Testis (tissue), 3 donors: ENCODE results near the gene SIPA1L3. TPM values are rescaled to one million over a fixed set of nuclear protein-coding genes. Genes with fewer than 3 reads are reported as not detected.

Experiments used
- DNase-seq: peaks from one replicate; pipeline ENCODE4 v3.0.0-alpha.2; 2019
- H3K27ac ChIP-seq, 2 donors: fragments of 200-600 bp; sonication (generic); one replicate each; pipeline ENCODE4 v1.5.1; 2019
- H3K27me3 ChIP-seq: fragments of 200-600 bp; sonication (generic); one replicate; pipeline ENCODE4 v1.5.1; 2019
- H3K36me3 ChIP-seq: fragments of 200-600 bp; sonication (generic); one replicate; pipeline ENCODE4 v1.5.1; 2017; ENCODE audit warnings: low read depth; ENCODE audit errors: missing control alignments
- H3K4me1 ChIP-seq: fragments of 200-600 bp; sonication (generic); one replicate; pipeline ENCODE4 v1.5.1; 2019
- H3K4me3 ChIP-seq, 2 donors: fragments of 200-600 bp; sonication (generic); one replicate each; pipeline ENCODE4 v1.5.1; 2017 to 2019
- H3K9me3 ChIP-seq: fragments of 200-600 bp; sonication (generic); one replicate; pipeline ENCODE4 v1.5.1; 2017
- CTCF ChIP-seq, 3 experiments: fragments of 450-650 bp in 2 of 3; fragments of 200-600 bp in 1 of 3; sonication (generic) in 1 of 3; IDR thresholded peaks; one replicate each; pipeline ENCODE4 v1.5.1; 2016 to 2019; ENCODE audit warnings: antibody characterized with exemption in 3 of 3, mild to moderate bottlenecking in 2 of 3, moderate library complexity in 1 of 3
- POLR2A ChIP-seq: fragments of 450-650 bp; IDR thresholded peaks from one replicate; pipeline ENCODE4 v1.6.1; 2017; ENCODE audit warnings: antibody characterized with exemption, mild to moderate bottlenecking, moderate library complexity
- WGBS, 2 donors: methylation state at CpG; one replicate each; pipeline ENCODE4 v1.1.5; 2018; 5-methylcytosine and 5-hydroxymethylcytosine counted together
- intact Hi-C: fragments of 100-400 bp; cut with DNase I; formaldehyde crosslinking; loops from one replicate; pipeline ENCODE4 v1.15.1; 2023; ENCODE audit warnings: low total_unique reads
- polyA plus RNA-seq: library from polyadenylated mRNA; stranded (reverse); fragments of 350-450 nt; fragmentation: Illumina TruSeq; extraction: RNeasy Lipid Tissue Mini Kit (QIAGEN cat#74804); gene quantifications from one replicate; pipeline ENCODE4 v1.2.3, GENCODE V29; 2014; ENCODE audit warnings: low read depth, low replicate concordance; ENCODE audit not compliant: insufficient read depth
- total RNA-seq, 2 donors: library from RNA; depleted of rRNA; stranded (reverse); fragments of >200 nt; gene quantifications; one replicate each; pipeline ENCODE4 v1.2.3, GENCODE V29; 2016

The SIPA1L3 gene
- total and polyA plus RNA-seq, 3 donors from 2014 or later: 21.1 to 47.6 (median 43.7) TPM

- H3K4me1 ChIP-seq: no peaks in the 10 kb centered on the region
- DNase-seq: no peak
- WGBS, 2 donors: 86 to 95% methylated on average over 7 of the region's 7 CpGs
- TF ChIP-seq CTCF (IDR thresholded peaks at IDR 0.05): no peak
- TF ChIP-seq POLR2A: no peak
- no peak overlapping the region for H3K27ac ChIP-seq
- no peaks in the 10 kb centered on the region for H3K27me3 ChIP-seq
- no peaks in the 10 kb centered on the region for H3K36me3 ChIP-seq
- H3K4me3 ChIP-seq: no peak overlapping the region
- H3K9me3 ChIP-seq: no peaks in the 10 kb centered on the region
- intact Hi-C loops: no loop called here
These were observed 153.3 kb downstream of the SIPA1L3 start for GRCh38 chr19:38060331-38060730.

GRCh38 chr19:38061294-38061693, 154.3 kb downstream of the SIPA1L3 start:
- H3K27me3 ChIP-seq: no peaks in the 10 kb centered on the region
- no peaks in the 10 kb centered on the region for H3K36me3 ChIP-seq
- TF ChIP-seq CTCF (IDR thresholded peaks at IDR 0.05) (no peak), POLR2A (no peak)
- DNase-seq: no peak
- no peak overlapping the region for H3K27ac ChIP-seq
- no peak overlapping the region for H3K4me3 ChIP-seq
- no peaks in the 10 kb centered on the region for H3K9me3 ChIP-seq
- intact Hi-C loops: no loop called here
- 94 to 95% methylated on average over 7 of the region's 7 CpGs for WGBS, 2 donors
- H3K4me1 ChIP-seq: no peaks in the 10 kb centered on the region

GRCh38 chr19:38062959-38063761, 156.2 kb downstream of the SIPA1L3 start:
- intact Hi-C loops: no loop called here
- H3K27ac ChIP-seq: no peak overlapping the region
- no peak for DNase-seq

GRCh38 chr19:38063928-38064327, 156.9 kb downstream of the SIPA1L3 start:
- Histone ChIP-seq H3K36me3 (no peaks in the 10 kb centered on the region), H3K27me3 (no peaks in the 10 kb centered on the region), H3K4me3 (no peak overlapping the region), H3K27ac (no peak overlapping the region), H3K9me3 (no peaks in the 10 kb centered on the region), H3K4me1 (no peaks in the 10 kb centered on the region)
- WGBS, 2 donors: 68 to 87% methylated on average over 4 to 6 of the region's 6 CpGs
- TF ChIP-seq CTCF (IDR thresholded peaks at IDR 0.05) (no peak), POLR2A (no peak)
- no peak for DNase-seq
- intact Hi-C loops: no loop called here

More at GRCh38 chr19:38062959-38063761, 156.2 kb downstream of the SIPA1L3 start:
- H3K36me3 ChIP-seq: no peaks in the 10 kb centered on the region
- H3K9me3 ChIP-seq: no peaks in the 10 kb centered on the region
- H3K27me3 ChIP-seq: no peaks in the 10 kb centered on the region
- H3K4me3 ChIP-seq: no peak overlapping the region
- TF ChIP-seq POLR2A (no peak), CTCF (IDR thresholded peaks at IDR 0.05) (no peak)
- whole genome bisulfite sequencing, 2 donors: 62 to 68% methylated on average over 11 to 21 of the region's 21 CpGs
- no peaks in the 10 kb centered on the region for H3K4me1 ChIP-seq
